RPMI8226 (cell line): Measurements from ENCODE around the gene LSM3.
A peak's percentile ranks its signal among the peaks of the same experiment; 100 is the strongest.

Source experiments
- DNase-seq: peaks from one replicate; pipeline ENCODE4 v3.0.0-alpha.2; 2015

LSM3 gene

DNA sequence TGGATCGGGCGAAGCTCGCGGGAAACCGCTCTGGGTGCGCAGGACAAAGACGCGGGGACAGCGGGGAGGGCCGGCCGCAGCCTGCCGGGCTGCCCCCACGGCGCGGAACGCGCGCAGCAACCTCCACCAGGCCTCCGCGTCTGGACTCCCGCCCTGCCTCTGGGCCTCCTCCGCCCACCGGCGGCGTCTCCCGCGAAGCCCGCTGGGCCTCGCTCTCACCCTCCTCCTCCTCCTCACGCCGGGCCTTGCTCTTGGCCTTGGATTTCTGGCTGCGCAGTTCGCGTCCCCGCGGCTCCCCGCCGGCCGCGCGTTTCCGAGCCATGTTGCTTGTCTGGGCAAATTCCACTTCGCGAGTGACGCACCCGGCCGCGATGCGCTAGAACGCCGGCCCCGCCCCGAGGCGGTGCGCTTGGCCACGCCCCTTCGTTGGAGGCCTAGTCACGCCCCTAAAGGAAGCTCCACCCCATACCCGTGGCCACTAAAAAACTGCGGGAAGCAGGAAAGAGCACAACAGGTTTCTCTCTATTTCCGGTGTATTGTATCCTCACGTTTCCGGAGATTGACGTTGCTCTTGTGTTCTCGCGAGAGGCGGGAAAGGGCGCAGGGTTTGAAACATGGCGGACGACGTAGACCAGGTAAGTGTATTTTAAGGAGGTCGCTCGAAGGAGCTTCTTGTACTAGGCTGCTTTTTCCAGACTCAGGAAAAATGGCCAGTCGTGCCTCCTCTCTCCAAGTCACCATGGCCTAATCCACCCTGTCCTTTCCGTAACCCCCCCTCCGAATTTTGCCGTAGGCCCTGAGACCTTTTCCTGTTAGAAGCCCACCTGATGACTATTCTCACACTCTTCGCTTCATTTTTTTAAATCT lies at the start of gene LSM3, which contains the start of gene XPC:
LSM3 (plus strand) TSS at position 571 of the 867 bp plus-strand sequence; CDS start at position 615, 44 bp downstream.
XPC (minus strand) TSS at position 355 of the 867 bp plus-strand sequence; CDS start at position 322, 33 bp downstream.
- peak; percentile 98 for DNase-seq

GRCh38 chr3:14129296-14129695 lies 49.3 kb upstream of the LSM3 start:
- DNase-seq, result no peak

DNA sequence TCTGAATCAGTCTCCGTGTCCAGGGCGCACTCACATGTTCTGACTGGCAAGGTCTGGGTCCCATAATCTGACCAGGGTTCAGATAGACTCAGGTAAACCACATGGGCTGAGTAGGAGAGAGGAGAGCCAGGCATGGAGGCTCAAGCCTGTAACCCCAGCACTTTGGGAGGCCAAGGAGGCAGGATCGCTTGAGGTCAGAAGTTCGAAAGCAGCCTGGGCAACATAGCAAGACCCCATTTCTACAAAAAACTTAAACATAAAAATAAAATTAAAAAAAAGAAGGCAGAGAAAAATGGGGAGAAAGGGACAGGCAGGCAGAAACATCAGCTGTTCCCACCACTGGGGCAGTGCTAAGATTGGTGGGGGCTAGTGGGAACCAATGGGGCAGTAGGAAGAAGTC lies 48.4 kb upstream of the LSM3 start:
- no peak for DNase-seq

GRCh38 chr3:14130707-14131106 lies 47.9 kb upstream of the LSM3 start:
- no peak for DNase-seq

GRCh38 chr3:14131134-14131533 lies 47.5 kb upstream of the LSM3 start:
- DNase-seq, result no peak

DNA sequence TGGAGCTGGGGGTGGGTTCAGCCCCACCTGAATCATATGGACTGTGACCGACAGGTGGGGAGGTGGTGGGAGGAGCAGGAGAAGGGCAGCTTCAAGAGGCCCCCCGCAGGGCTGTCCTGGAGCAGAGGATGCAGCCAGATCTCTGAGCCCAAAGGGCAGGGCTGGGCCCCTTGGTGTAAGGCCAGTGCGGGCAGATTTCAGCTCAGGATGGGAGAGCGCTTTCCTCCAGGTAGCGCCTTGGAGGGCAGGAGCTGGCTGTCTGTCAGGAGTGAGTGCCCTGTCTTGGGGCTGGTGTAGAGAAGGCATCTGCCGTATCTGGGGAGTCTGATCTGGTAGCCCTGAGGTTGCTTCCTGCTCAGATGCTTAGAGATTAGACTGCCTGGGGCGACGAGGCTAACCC lies 46.5 kb upstream of the LSM3 start:
- DNase-seq, result no peak

DNA sequence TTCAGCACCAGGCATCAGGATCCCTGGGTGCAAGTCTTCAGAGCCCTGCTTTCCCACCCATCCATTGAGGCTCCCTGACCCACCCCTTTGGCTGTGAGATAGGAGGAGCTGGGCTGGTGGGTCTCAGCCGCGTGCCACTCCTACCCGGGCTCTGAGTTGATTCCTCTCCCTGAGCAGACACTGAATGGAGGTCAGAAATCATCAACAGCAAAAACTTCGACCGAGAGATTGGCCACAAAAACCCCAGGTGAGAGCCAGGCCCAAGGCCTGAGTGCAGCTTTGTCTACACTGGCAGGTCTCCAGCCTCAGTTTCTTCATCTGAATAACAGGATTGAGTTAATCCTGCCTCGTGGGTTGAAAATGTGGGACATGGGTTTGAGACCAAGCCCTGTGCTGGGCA lies 45.9 kb upstream of the LSM3 start:
- no peak for DNase-seq

DNA sequence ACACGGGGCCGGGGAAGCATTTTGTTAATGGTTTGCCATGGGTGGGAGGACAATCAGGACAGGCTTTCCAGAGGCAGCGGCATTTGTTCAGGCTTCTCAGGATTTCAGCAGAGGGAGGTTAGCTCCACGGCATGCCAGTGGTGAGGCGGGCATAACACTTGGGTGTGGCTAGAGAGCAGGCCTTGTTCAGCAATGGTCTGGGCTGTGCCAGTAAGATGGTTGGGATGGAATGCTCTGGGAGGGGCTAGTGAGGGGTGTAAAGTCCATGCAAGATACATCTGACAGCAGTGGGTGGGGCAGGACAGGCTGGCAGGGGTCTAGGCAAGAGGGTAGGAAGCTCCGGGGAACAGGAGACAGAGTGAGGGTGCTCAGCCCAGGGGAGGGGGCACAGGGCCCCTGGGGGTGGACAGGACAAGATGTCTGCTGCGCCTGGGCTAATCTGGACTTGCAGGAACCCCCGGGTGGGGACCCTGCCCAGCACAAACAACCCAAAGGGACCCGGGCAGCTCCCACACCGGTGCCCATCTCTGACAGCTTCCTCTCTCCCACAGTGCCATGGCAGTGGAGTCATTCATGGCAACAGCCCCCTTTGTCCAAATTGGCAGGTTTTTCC lies 45.3 kb upstream of the LSM3 start:
- no peak for DNase-seq

DNA sequence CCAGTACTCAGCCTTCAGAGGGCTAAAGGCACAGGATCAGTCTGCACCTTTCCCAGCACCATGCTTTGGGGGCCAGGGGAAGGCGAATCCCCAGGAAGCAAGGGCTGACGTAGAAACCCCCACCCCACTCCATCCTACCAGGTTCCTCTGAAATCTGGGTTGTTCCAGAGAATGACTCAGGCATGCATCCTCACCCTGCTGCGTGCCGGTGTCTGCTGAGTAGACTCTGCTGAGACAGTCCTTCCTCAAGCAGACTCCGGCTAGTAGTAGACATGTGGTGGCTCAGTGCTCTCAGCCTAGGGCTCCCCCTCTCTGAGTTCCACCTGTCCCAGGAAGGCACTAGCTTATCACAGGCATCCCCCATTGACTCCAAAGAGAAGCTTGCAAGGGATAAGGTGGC lies 44.7 kb upstream of the LSM3 start:
- no peak for DNase-seq

- DNase-seq, result no peak
Measured at GRCh38 chr3:14134291-14134690, 44.3 kb upstream of the LSM3 start.

DNA sequence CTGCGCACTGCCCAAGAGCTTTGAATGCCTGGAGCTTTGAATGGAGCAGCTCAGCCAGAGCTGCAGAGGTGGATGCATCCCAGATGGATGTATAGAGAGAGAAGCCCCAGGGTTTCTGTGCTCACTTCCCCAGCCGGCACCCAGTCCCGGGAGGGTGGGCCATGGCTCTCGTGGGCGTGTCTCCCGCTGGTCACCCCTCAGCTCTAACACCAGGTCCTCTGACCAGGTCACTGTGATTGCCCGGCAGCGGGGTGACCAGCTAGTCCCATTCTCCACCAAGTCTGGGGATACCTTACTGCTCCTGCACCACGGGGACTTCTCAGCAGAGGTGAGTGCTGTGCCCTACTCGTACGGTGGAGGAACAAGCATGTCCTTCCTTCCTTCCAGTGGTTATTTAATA lies 43.0 kb upstream of the LSM3 start:
- DNase-seq, result no peak

GRCh38 chr3:14137004-14137403 lies 41.6 kb upstream of the LSM3 start:
- DNase-seq, result no peak

GRCh38 chr3:14137445-14137844 lies 41.2 kb upstream of the LSM3 start:
- no peak for DNase-seq

DNA sequence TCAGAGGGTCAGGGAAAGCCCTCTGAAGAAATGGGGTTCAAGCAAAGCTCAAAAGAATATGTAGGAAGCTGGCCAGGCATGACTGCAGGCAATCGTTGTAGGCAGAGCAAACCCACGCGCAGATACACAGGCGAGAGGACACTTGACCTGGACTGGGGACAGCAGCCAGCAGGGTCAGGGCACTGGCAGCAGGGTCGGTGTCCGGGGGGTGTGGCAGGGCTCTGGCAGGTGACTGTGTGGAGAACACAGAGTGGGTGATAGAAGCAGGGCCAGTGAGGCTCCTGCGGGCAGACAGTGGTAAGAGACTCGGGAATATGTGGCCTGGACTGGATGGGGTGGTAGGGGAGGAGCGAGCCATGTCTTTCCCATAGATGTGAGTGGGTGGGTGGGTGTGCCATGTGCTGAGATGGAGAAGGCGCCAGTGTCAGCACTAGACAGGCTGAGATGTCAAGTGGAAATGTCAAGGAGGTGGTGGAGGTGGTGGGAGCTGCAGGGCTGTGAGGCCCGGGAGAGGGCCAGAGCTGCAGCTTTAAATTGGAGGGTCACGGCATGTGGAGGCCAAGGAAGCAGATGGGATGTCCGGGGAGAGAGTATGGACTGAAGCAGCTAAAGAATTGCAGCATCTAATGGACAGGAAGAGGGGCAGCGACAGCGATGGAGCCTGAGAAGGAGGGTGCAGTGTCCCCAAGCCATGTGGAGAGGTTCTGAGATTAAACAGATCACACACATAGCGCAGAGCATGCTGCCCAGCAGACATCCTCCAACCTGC lies 40.3 kb upstream of the LSM3 start:
- DNase-seq, result no peak

DNA sequence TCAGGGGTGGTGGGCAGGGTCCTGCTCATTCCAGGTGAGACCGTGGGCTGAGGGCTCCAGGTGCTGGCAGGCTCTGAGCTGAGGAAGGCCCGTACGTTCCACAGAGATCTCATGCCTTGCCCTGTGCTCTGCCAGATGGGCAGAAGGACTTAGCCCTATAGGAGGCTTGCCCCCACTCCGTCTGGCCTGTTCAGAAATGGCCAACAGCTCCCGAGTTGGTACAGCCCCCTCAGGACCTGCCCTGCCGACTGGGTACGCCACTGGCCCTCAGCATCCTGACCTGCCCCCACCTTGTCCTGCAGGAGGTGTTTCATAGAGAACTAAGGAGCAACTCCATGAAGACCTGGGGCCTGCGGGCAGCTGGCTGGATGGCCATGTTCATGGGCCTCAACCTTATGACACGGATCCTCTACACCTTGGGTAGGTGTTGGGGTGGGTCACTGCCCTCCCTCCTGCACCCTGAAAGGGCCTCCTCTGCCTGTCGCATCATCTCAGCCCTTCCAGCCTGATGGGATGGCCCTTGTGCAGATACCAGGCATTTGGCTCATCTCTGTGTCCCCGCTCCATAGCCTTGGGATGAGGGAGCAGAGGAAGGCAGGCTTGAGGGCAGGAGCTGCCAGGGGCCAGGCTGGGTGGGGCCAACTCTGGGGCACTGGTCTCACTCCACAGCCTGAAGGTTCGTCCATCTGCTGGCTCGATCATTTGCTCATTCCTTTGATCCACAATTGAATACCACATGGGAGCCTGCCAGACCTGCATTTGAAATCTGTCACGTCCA lies 39.5 kb upstream of the LSM3 start:
- no peak for DNase-seq

DNA sequence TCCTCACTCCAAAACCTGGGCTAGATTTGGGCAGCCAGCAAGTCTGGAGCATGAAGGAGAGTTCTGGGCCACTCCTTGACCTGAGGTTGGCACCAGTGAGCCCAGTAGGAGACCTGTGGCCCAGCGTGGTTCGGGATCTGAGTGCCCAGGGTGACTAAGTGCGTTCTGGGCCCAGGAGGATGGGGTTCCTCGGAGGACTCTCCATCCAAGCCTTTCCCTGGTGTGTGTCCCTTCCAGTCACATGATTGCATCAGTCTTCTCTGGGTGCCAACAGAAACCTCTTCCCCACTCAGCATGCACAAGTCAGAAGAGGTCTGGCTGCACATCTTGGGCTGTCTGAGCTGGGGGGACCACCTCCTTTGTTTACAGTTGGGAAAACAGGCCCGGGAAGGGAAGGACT lies 38.8 kb upstream of the LSM3 start:
- DNase-seq, result no peak

DNA sequence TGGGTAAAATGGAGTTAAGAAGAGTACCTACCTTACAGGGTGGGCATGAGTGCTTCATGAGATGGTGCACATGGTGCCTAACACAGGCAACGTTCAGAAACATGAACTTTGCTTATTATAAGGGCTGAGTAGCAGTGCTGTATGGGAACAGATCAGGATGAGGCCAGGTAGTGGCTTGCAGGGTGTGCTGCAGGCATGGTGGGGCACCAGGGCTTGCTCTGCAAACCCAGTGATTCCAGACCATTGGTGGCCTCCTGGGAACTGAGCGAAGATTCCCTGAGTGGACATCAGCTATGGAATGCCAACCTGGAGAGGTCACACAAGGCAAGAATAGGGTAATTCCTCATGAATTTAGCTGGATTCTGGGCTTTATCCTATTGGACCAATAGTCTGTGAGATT lies 37.9 kb upstream of the LSM3 start:
- DNase-seq, result no peak

DNA sequence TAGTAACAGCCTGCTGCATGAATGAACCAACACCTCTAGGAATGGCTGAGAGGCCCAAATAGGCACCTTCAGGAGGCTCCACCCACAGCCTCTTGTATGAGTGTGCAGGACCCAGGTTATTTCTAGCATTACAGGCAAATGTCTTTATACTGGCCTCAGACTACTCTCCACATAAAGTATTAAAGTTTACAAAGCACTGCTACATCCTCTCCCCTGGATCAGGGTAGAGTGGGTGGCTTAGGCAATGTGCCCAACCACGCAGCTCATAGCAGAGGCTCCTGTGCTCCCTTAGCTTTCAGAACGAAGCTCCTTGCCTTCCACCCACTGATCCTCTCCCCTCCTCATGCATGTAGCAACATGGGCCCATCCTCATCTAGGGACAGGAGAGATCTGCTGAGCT lies 37.5 kb upstream of the LSM3 start:
- no peak for DNase-seq

DNA sequence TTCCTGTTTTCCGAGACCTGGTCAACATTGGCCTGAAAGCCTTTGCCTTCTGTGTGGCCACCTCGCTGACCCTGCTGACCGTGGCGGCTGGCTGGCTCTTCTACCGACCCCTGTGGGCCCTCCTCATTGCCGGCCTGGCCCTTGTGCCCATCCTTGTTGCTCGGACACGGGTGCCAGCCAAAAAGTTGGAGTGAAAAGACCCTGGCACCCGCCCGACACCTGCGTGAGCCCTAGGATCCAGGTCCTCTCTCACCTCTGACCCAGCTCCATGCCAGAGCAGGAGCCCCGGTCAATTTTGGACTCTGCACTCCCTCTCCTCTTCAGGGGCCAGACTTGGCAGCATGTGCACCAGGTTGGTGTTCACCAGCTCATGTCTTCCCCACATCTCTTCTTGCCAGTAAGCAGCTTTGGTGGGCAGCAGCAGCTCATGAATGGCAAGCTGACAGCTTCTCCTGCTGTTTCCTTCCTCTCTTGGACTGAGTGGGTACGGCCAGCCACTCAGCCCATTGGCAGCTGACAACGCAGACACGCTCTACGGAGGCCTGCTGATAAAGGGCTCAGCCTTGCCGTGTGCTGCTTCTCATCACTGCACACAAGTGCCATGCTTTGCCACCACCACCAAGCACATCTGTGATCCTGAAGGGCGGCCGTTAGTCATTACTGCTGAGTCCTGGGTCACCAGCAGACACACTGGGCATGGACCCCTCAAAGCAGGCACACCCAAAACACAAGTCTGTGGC lies 36.8 kb upstream of the LSM3 start:
- DNase-seq, result no peak

DNA sequence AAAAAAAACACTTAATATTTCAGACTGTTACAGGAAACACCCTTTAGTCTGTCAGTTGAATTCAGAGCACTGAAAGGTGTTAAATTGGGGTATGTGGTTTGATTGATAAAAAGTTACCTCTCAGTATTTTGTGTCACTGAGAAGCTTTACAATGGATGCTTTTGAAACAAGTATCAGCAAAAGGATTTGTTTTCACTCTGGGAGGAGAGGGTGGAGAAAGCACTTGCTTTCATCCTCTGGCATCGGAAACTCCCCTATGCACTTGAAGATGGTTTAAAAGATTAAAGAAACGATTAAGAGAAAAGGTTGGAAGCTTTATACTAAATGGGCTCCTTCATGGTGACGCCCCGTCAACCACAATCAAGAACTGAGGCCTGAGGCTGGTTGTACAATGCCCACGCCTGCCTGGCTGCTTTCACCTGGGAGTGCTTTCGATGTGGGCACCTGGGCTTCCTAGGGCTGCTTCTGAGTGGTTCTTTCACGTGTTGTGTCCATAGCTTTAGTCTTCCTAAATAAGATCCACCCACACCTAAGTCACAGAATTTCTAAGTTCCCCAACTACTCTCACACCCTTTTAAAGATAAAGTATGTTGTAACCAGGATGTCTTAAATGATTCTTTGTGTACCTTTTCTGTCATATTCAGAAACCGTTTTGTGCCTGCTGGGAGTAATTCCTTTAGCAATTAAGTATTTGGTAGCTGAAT lies 35.9 kb upstream of the LSM3 start:
- no peak for DNase-seq
